H9 (cell line): Measurements from ENCODE around the gene CACNA1D. TPM values are rescaled to one million over a fixed set of nuclear protein-coding genes. Genes with fewer than 3 reads are reported as not detected.

Experiments used
- DNase-seq: peaks from one replicate; pipeline ENCODE4 v3.0.0-alpha.2; 2017
- H2AFZ ChIP-seq: one replicate; pipeline ENCODE4 v1.6.1; 2013; ENCODE audit warnings: mild to moderate bottlenecking, low read length, control low read depth, moderate library complexity
- H2AK5ac ChIP-seq: 2 replicates; pipeline ENCODE4 v1.6.1; 2013; ENCODE audit warnings: low read length, control low read depth, mixed read lengths; ENCODE audit not compliant: insufficient read length
- H2BK120ac ChIP-seq: one replicate; pipeline ENCODE4 v1.6.1; 2013; ENCODE audit warnings: low read depth, mild to moderate bottlenecking, low read length, control low read depth, inconsistent platforms; ENCODE audit not compliant: poor library complexity, severe bottlenecking
- H2BK12ac ChIP-seq: 2 replicates; pipeline ENCODE4 v1.6.1; 2013; ENCODE audit warnings: low read length, control low read depth, mixed read lengths, low read depth; ENCODE audit not compliant: insufficient read length
- H2BK15ac ChIP-seq: 2 replicates; pipeline ENCODE4 v1.6.1; 2013; ENCODE audit warnings: low read depth, low read length, control low read depth
- H2BK20ac ChIP-seq: one replicate; pipeline ENCODE4 v1.6.1; 2013; ENCODE audit warnings: low read depth, mild to moderate bottlenecking, low read length, control low read depth, inconsistent platforms; ENCODE audit not compliant: poor library complexity, severe bottlenecking
- H2BK5ac ChIP-seq: 2 replicates; pipeline ENCODE4 v1.6.1; 2013; ENCODE audit warnings: low read length, control low read depth, mixed read lengths; ENCODE audit not compliant: insufficient read length
- H3K14ac ChIP-seq: 2 replicates; pipeline ENCODE4 v1.6.1; 2013; ENCODE audit warnings: low read length, control low read depth; ENCODE audit not compliant: insufficient read depth
- H3K18ac ChIP-seq: 2 replicates; pipeline ENCODE4 v1.6.1; 2013; ENCODE audit warnings: low read depth, mild to moderate bottlenecking, mixed read lengths, low read length, control low read depth; ENCODE audit not compliant: insufficient read length
- H3K23ac ChIP-seq: 2 replicates; pipeline ENCODE4 v1.6.1; 2013; ENCODE audit warnings: low read length, control low read depth, mixed read lengths, low read depth; ENCODE audit not compliant: insufficient read length
- H3K23me2 ChIP-seq: 2 replicates; pipeline ENCODE4 v1.6.1; 2013; ENCODE audit warnings: low read depth, mild to moderate bottlenecking, mixed read lengths, low read length, control low read depth; ENCODE audit not compliant: insufficient read length, poor library complexity, severe bottlenecking
- H3K27ac ChIP-seq: 2 replicates; pipeline ENCODE4 v1.5.1; 2013; ENCODE audit warnings: low read length, control low read depth, mixed read lengths, low read depth; ENCODE audit not compliant: insufficient read length
- H3K27me3 ChIP-seq: 2 replicates; pipeline ENCODE4 v1.6.1; 2013; ENCODE audit warnings: low read length, control low read depth, inconsistent platforms; ENCODE audit not compliant: insufficient read depth
- H3K4ac ChIP-seq: 2 replicates; pipeline ENCODE4 v1.6.1; 2013; ENCODE audit warnings: low read depth, mild to moderate bottlenecking, control low read depth, inconsistent platforms, low read length, moderate library complexity
- H3K4me1 ChIP-seq: 2 replicates; pipeline ENCODE4 v1.6.1; 2013; ENCODE audit warnings: low read length, control low read depth, inconsistent platforms; ENCODE audit not compliant: insufficient read depth
- H3K4me2 ChIP-seq: 2 replicates; pipeline ENCODE4 v1.6.1; 2013; ENCODE audit warnings: low read length, control low read depth, mixed read lengths; ENCODE audit not compliant: insufficient read length, insufficient read depth
- H3K56ac ChIP-seq: 2 replicates; pipeline ENCODE4 v1.6.1; 2013; ENCODE audit warnings: low read depth, mild to moderate bottlenecking, mixed read lengths, low read length, control low read depth; ENCODE audit not compliant: insufficient read length
- H3K79me1 ChIP-seq: 2 replicates; pipeline ENCODE4 v1.6.1; 2013; ENCODE audit warnings: low read depth, mild to moderate bottlenecking, moderate library complexity, low read length, control low read depth, inconsistent platforms; ENCODE audit not compliant: insufficient read depth, poor library complexity, severe bottlenecking
- H3K79me2 ChIP-seq: 2 replicates; pipeline ENCODE4 v1.6.1; 2013; ENCODE audit warnings: low read length, control low read depth, inconsistent platforms; ENCODE audit not compliant: insufficient read depth
- H3K9ac ChIP-seq: 2 replicates; pipeline ENCODE4 v1.6.1; 2013; ENCODE audit warnings: low read length, control low read depth, mixed read lengths; ENCODE audit not compliant: insufficient read length; ENCODE audit errors: extremely low read depth
- H3K9me3 ChIP-seq: one replicate; pipeline ENCODE4 v1.6.1; 2013; ENCODE audit warnings: low read depth, low read length, inconsistent platforms; ENCODE audit not compliant: control insufficient read depth
- H3T11ph ChIP-seq: one replicate; pipeline ENCODE4 v1.6.1; 2013; ENCODE audit warnings: mild to moderate bottlenecking, low read length, control low read depth, inconsistent platforms
- H4K20me1 ChIP-seq: one replicate; pipeline ENCODE4 v1.6.1; 2013; ENCODE audit not compliant: control insufficient read depth, insufficient read length, insufficient read depth
- H4K5ac ChIP-seq: 2 replicates; pipeline ENCODE4 v1.6.1; 2013; ENCODE audit warnings: low read depth, mild to moderate bottlenecking, mixed read lengths, low read length, control low read depth; ENCODE audit not compliant: insufficient read length
- H4K8ac ChIP-seq: replicated peaks from 2 replicates; pipeline ENCODE4 v1.6.1; 2013; ENCODE audit warnings: low read length, control low read depth, mixed read lengths, low read depth; ENCODE audit not compliant: insufficient read length
- H4K91ac ChIP-seq: 2 replicates; pipeline ENCODE4 v1.6.1; 2013; ENCODE audit warnings: low read depth, mild to moderate bottlenecking, moderate library complexity, mixed read lengths, low read length, control low read depth; ENCODE audit not compliant: insufficient read length
- H3K27ac Mint-ChIP-seq, 3 experiments: 2 replicates in 2 of 3; 3 replicates in 1 of 3; pipeline ENCODE4 v1.8.0; 2020 to 2021; ENCODE audit warnings: mixed read lengths in 3 of 3, mild to moderate bottlenecking in 1 of 3, moderate library complexity in 1 of 3
- H3K27me3 Mint-ChIP-seq: 2 replicates; pipeline ENCODE4 v1.8.0; 2021; ENCODE audit warnings: low read depth, mild to moderate bottlenecking, moderate library complexity, mixed read lengths
- H3K36me3 Mint-ChIP-seq, 3 experiments: 2 replicates in 2 of 3; 3 replicates in 1 of 3; pipeline ENCODE4 v1.8.0; 2020 to 2021; ENCODE audit warnings: low read depth in 3 of 3, mixed read lengths in 3 of 3; ENCODE audit not compliant: insufficient read depth in 1 of 3
- H3K4me1 Mint-ChIP-seq, 2 experiments: 2 replicates each; pipeline ENCODE4 v1.8.0; 2020; ENCODE audit warnings: mixed read lengths in 2 of 2
- H3K4me3 Mint-ChIP-seq, 2 experiments: 2 replicates in 1 of 2; 3 replicates in 1 of 2; pipeline ENCODE4 v1.8.0; 2020 to 2021; ENCODE audit warnings: mild to moderate bottlenecking in 2 of 2, mixed read lengths in 2 of 2, moderate library complexity in 1 of 2
- H3K9me3 Mint-ChIP-seq, 2 experiments: 2 replicates in 1 of 2; 3 replicates in 1 of 2; pipeline ENCODE4 v1.8.0; 2020; ENCODE audit warnings: mild to moderate bottlenecking in 2 of 2, mixed read lengths in 2 of 2, moderate library complexity in 1 of 2
- WGBS: extraction: QIAGEN DNeasy Blood & Tissue Kit; methylation state at CpG from one replicate; pipeline ENCODE4 v1.1.7; 2013; ENCODE audit warnings: missing lambda C conversion rate, low lambda C conversion rate, mixed read lengths; ENCODE audit not compliant: insufficient read length; ENCODE audit errors: extremely low coverage; 5-methylcytosine and 5-hydroxymethylcytosine counted together
- total RNA-seq: library from RNA; stranded (reverse); gene quantifications from 2 replicates; pipeline ENCODE4 v1.2.1, GENCODE V29; 2021
- TF ChIP-seq, protein P1 (sequence below): fragments of 200-600 bp; sonication (generic); conservative IDR thresholded peaks from 3 replicates; pipeline ENCODE4 v1.8.0; 2021; ENCODE audit warnings: antibody characterized with exemption, mild to moderate bottlenecking

Gene CACNA1D
- total RNA-seq, 1 experiment from 2014 or later, result 3.5 TPM

DNA sequence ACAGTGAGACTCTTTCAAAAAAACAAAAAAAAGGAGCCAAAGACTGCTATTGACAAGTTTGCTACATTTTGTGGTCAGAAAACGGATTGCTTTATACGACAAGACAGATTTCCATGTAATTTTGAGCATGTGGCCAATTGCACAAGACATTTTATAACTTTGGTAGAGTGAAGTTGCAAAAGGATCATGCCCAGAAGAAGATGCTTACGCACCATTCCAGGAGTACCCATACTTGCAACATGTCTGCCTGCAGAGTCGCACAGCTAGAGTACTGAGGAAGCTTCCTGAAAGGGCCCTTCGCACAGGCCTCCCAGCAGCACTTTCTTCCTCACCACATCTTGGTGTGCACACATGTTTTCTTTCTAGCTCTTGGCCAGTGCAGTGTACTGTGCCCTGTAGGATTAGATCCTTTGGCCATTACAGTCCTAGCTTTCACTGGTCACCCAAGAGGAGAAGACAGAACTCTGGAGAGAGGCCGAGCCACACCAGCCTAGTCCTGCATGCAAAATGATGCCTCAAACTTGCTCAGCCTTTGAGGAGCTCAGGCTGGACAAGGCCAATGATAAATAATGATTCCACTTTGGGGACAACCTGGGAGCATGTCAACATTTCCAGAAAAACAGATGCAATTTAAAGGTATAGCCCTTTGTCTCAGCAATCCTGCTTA lies 340.2 kb downstream of the CACNA1D start:
- Histone ChIP-seq H3K79me1 (no peaks in the 10 kb centered on the region), H3K23me2 (no peaks in the 10 kb centered on the region), H2AK5ac (no peak overlapping the region), H2BK12ac (no peak overlapping the region), H3K4me2 (no peak overlapping the region), H3K9ac (no peak overlapping the region), H3K9me3 (no peaks in the 10 kb centered on the region), H2BK20ac (no peak overlapping the region), H3K56ac (no peak overlapping the region), H3T11ph (no peak overlapping the region), H4K20me1 (no peaks in the 10 kb centered on the region), H2BK5ac (no peak overlapping the region), H3K23ac (no peak overlapping the region), H2AFZ (no peak overlapping the region), H3K27ac (no peak overlapping the region), H2BK120ac (no peak overlapping the region), H3K79me2 (no peaks in the 10 kb centered on the region), H2BK15ac (no peak overlapping the region), H4K91ac (no peak overlapping the region), H3K4ac (no peak overlapping the region), H4K5ac (no peak overlapping the region), H3K27me3 (no peaks in the 10 kb centered on the region), H3K18ac (no peak overlapping the region), H4K8ac (no peak overlapping the region), H3K14ac (no peak overlapping the region), H3K4me1 (no peaks in the 10 kb centered on the region)
- Mint-ChIP-seq H3K36me3 (peaks cover 0 to 23% (median 5%) of the 10 kb centered on the region in 3 experiments; a peak in 6 of 7 replicates), H3K27me3 (no peaks in the 10 kb centered on the region), H3K9me3 (no peaks in the 10 kb centered on the region), H3K4me1 (peaks cover 0 to 2% of the 10 kb centered on the region in 2 experiments; a peak in 1 of 4 replicates), H3K27ac (no peak overlapping the region), H3K4me3 (no peak overlapping the region)
- no peak for DNase-seq
- WGBS, result no CpG with 5 or more reads among the region's 6 CpGs
- TF ChIP-seq, protein P1, sequence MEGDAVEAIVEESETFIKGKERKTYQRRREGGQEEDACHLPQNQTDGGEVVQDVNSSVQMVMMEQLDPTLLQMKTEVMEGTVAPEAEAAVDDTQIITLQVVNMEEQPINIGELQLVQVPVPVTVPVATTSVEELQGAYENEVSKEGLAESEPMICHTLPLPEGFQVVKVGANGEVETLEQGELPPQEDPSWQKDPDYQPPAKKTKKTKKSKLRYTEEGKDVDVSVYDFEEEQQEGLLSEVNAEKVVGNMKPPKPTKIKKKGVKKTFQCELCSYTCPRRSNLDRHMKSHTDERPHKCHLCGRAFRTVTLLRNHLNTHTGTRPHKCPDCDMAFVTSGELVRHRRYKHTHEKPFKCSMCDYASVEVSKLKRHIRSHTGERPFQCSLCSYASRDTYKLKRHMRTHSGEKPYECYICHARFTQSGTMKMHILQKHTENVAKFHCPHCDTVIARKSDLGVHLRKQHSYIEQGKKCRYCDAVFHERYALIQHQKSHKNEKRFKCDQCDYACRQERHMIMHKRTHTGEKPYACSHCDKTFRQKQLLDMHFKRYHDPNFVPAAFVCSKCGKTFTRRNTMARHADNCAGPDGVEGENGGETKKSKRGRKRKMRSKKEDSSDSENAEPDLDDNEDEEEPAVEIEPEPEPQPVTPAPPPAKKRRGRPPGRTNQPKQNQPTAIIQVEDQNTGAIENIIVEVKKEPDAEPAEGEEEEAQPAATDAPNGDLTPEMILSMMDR, result no peak
